NB4 (cell line): ENCODE measurements around the gene METTL21C.

Source experiments
- MYC ChIP-seq: IDR thresholded peaks from 2 replicates; pipeline ENCODE4 v1.6.1; 2011; ENCODE audit warnings: low read depth, low read length
- POLR2A ChIP-seq: IDR thresholded peaks from 2 replicates; pipeline ENCODE4 v1.6.1; 2011; ENCODE audit warnings: mild to moderate bottlenecking; ENCODE audit not compliant: insufficient read length; ENCODE audit errors: extremely low read depth
- TF ChIP-seq, protein P1 (sequence below): IDR thresholded peaks from one replicate; pipeline ENCODE4 v1.5.1; 2012; ENCODE audit warnings: low read depth, low read length
- TF ChIP-seq, protein P2 (sequence below): IDR thresholded peaks from 2 replicates; pipeline ENCODE4 v1.6.1; 2011; ENCODE audit warnings: low read depth, low read length

DNA sequence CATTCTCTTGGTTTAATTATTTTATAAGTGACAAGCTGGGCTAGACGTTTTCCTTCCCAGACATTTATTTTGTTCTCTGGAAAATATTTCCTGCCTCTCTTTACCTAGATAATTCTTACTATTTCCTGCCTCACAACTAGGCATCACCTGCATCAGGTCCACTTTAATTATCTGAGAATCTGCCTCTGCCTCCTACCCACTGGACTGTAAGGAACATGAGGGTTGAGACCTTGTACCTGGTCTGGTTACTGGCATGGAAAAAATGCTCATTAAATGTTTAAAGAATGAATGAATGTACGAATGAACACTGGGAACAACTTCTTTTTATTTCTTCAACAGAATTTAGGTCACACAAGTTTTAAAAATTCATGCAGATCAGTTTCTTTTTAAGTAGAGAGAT lies 13.4 kb upstream of the METTL21C start:
- TF ChIP-seq, protein P1, sequence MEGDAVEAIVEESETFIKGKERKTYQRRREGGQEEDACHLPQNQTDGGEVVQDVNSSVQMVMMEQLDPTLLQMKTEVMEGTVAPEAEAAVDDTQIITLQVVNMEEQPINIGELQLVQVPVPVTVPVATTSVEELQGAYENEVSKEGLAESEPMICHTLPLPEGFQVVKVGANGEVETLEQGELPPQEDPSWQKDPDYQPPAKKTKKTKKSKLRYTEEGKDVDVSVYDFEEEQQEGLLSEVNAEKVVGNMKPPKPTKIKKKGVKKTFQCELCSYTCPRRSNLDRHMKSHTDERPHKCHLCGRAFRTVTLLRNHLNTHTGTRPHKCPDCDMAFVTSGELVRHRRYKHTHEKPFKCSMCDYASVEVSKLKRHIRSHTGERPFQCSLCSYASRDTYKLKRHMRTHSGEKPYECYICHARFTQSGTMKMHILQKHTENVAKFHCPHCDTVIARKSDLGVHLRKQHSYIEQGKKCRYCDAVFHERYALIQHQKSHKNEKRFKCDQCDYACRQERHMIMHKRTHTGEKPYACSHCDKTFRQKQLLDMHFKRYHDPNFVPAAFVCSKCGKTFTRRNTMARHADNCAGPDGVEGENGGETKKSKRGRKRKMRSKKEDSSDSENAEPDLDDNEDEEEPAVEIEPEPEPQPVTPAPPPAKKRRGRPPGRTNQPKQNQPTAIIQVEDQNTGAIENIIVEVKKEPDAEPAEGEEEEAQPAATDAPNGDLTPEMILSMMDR, result no peak
- TF ChIP-seq MYC, result no peak
- TF ChIP-seq POLR2A, result no peak
- TF ChIP-seq, protein P2, sequence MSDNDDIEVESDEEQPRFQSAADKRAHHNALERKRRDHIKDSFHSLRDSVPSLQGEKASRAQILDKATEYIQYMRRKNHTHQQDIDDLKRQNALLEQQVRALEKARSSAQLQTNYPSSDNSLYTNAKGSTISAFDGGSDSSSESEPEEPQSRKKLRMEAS, result no peak
